Activated CD8-positive, alpha-beta memory T cell treated with anti-CD3 and anti-CD28 coated beads, Interleukin-2, amount 50 U/mL, for 4 hours (primary cell): ENCODE results near the gene CDK2AP2.
"Not testable (repeated sequence)": the region's sequence is repeated elsewhere in the genome, so short reads cannot be mapped to it uniquely, and the experiment has no call there.

Experiments
- DNase-seq: peaks from one replicate; pipeline ENCODE4 v3.0.0-alpha.2; 2020

Gene CDK2AP2

GRCh38 chr11:67489885-67490726, 17.9 kb downstream of the CDK2AP2 start:
- DNase-seq = peak; percentile 17

GRCh38 chr11:67489203-67489884, 18.6 kb downstream of the CDK2AP2 start:
- peak; percentile 15 for DNase-seq

- DNase-seq = no peak
Measured at GRCh38 chr11:67486481-67487195, 21.3 kb downstream of the CDK2AP2 start.

GRCh38 chr11:67485873-67486361, 22.0 kb downstream of the CDK2AP2 start:
- not testable (repeated sequence) for DNase-seq

- peak; percentile 60 for DNase-seq
Measured at GRCh38 chr11:67484847-67485311, 23.1 kb downstream of the CDK2AP2 start.

GRCh38 chr11:67483831-67484665, 23.9 kb downstream of the CDK2AP2 start:
- no peak for DNase-seq

GRCh38 chr11:67482827-67483798, 24.8 kb downstream of the CDK2AP2 start, which contains the start of gene AIP:
Gene AIP (plus strand): TSS chr11:67483026. CDS start chr11:67483159, 133 bp downstream.
- peak; percentile 96 for DNase-seq

GRCh38 chr11:67482275-67482826, 25.6 kb downstream of the CDK2AP2 start:
- DNase-seq = no peak

GRCh38 chr11:67477344-67478050, 30.5 kb downstream of the CDK2AP2 start:
- DNase-seq = not testable (repeated sequence)

- DNase-seq = not testable (repeated sequence)
Measured at GRCh38 chr11:67476692-67477091, 31.3 kb downstream of the CDK2AP2 start.

- DNase-seq = no peak
Measured at GRCh38 chr11:67472882-67473281, 35.1 kb downstream of the CDK2AP2 start.

GRCh38 chr11:67470337-67471002, 37.5 kb downstream of the CDK2AP2 start:
- DNase-seq = no peak

GRCh38 chr11:67469508-67469811, 38.5 kb downstream of the CDK2AP2 start:
- no peak for DNase-seq

GRCh38 chr11:67468759-67469507, 39.0 kb downstream of the CDK2AP2 start, which contains the start of gene TMEM134:
Gene TMEM134 (minus strand): TSS chr11:67469251. CDS start chr11:67469192, 59 bp downstream.
- DNase-seq = peak; percentile 90

GRCh38 chr11:67468456-67468758, 39.6 kb downstream of the CDK2AP2 start:
- no peak for DNase-seq

- DNase-seq = no peak
Measured at GRCh38 chr11:67468056-67468455, 39.9 kb downstream of the CDK2AP2 start.

- DNase-seq = no peak
Measured at GRCh38 chr11:67466962-67467771, 40.8 kb downstream of the CDK2AP2 start.

- DNase-seq = no peak
Measured at GRCh38 chr11:67466367-67466766, 41.6 kb downstream of the CDK2AP2 start.
